Esophagus mucosa (tissue), 1 donor: ENCODE measurements around the gene CATSPERZ. TPM values are rescaled to one million over a fixed set of nuclear protein-coding genes. Genes with fewer than 3 reads are reported as not detected.
A peak's percentile ranks its signal among the peaks of the same experiment; 100 is the strongest.

Experiments used
- ATAC-seq: fragments of 200-7000 bp; cut with Tn5 transposase; one replicate; pipeline ENCODE4 v1.9.1; 2020
- total RNA-seq: library from RNA; stranded (reverse); gene quantifications from one replicate; pipeline ENCODE4 v1.2.4, GENCODE V29; 2023
- donor health status: DM: yes; HTN: yes; CAD: no.

Gene CATSPERZ, protein sequence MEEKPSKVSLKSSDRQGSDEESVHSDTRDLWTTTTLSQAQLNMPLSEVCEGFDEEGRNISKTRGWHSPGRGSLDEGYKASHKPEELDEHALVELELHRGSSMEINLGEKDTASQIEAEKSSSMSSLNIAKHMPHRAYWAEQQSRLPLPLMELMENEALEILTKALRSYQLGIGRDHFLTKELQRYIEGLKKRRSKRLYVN
- 1.3 TPM for total RNA-seq

- ATAC-seq: no peak
Measured at GRCh38 chr11:64299847-64300648, at the start of gene CATSPERZ. Gene CATSPERZ, plus strand, starts transcription at chr11:64300358. Its CDS starts 53 bp downstream, at chr11:64300411.

DNA sequence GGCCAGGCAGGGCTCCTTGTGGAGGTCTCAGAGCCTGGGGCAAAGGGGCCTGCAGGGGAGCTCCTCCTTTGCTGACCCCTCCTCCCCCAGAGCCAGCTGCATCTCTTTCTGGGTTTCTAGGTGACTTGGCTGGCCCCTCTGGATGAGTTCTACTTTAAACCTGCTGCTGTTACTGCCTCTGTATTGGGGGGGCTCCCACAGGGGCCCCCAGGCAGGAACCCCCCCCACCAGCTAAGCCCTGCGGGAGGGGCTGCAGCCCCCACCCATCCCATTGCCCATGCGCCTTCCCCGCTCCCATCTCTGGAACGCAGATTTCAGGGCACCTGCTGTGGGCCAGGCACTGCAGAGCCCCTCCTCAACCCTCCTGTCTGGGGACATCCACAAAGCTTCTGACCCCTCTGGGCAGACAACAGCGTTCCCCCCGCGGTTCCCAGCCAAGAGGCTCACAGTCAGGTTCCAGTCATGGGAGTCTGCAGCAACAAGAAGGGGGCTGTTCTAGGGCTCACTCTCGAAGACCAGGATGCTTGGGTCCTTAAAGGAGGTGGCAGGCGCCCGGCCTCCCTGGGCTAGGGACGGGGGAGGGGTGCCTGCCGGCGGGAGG, 49.6 kb upstream of the CATSPERZ start:
- ATAC-seq: no peak

- peak; percentile 61 for ATAC-seq
Measured at GRCh38 chr11:64251016-64251752, 49.0 kb upstream of the CATSPERZ start, which contains the start of gene PLCB3. Gene PLCB3, plus strand, starts transcription at chr11:64251530. Its CDS starts 120 bp downstream, at chr11:64251650.

DNA sequence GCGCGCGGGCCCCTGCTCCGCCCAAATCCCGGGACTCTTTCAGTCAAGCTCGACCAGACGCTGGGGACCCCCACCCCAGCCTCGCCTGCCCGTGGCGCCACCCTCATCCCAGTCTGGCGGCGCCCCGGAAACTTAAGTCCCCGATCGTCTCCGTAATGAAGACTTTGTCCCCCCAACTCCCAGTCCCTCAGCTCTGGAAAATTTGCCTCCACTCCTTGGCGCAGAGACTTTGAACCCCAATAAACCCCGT, 48.5 kb upstream of the CATSPERZ start:
- no peak for ATAC-seq

DNA sequence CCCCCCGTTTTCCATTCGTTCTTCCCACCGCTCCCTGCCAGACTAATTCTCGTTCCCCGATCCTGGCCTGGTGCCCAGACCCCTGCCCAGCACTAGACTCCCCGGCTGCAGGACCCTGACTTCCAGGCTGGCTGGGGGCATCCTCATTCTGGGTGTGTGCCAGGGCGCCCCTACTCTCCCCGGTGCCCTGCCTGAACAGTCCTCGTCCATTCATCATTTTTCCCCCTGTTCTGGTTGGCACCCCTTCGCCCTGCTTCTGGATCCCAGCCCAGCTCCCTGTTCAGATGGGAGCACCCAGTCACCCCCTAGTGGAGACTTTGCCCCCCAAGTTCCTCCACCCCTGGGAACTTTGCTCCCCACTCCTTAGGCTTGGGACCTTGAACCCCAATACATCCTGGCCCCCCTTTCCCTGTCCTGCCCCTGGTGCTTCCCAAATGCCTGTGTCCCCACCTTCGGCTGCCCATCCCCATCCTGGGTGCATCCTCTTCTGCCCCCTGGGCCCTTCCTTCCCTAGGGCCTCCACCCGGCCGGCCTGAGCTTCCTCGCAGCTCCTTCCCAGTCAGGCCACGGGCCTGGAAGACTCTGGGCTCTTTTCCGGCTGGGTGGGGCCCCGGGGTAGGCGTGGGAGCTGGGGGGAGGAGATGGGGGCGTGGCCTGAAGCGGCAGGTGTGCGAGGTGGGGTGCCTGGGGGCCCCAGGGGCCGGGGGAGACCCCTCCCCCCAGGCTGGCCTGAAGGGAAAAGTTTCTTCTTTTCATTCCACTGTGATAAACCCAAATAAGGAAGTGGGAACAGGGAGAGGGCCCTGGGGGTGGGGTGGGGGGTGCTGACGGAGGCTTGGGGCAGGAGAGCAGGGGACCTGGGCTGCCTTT, 47.9 kb upstream of the CATSPERZ start:
- peak; percentile 48 for ATAC-seq

DNA sequence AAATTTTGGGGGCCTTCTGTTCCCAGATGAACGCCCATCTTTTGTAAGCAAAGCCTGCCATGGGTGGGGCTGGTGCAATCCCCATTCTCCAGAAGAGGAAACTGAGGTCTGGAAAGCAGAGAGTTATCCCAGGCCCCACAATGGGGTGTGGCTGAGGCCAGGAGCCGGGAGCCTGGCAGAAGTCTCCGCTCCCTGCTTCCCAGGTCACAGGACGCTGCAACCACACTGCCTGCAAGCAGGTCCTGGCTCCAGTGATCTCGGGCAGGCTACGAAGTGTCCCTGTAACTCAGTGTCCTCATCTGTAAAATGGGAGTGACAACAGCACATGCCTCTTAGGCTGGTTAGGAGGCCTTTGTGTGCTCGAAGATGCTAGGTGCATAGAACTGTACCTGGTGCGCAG, 47.1 kb upstream of the CATSPERZ start:
- no peak for ATAC-seq

DNA sequence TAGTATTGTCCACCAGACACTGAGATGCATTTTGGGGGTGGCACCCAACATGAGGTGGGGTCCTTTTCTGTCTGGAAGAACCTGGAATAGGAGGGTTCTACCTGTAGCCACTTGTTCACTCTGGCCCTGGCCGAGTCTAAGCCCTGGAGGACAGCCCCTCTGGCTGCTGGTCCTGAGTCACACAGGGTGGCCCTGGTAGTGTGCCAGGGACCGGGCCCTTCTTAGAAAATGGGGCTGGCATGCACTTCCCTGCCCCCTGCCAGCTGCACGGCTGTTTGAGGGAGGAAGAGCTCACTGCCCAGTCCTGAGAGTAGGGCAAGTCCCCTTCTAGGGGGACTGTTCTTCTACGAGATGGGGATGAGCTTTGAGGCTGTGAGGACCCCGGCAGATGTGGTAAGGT, 46.7 kb upstream of the CATSPERZ start:
- ATAC-seq: no peak

- no peak for ATAC-seq
Measured at GRCh38 chr11:64254326-64254725, 45.8 kb upstream of the CATSPERZ start.

GRCh38 chr11:64255135-64256128, 44.7 kb upstream of the CATSPERZ start:
- ATAC-seq: no peak

- ATAC-seq: no peak
Measured at GRCh38 chr11:64256300-64256699, 43.9 kb upstream of the CATSPERZ start.

- no peak for ATAC-seq
Measured at GRCh38 chr11:64258356-64258755, 41.8 kb upstream of the CATSPERZ start.

DNA sequence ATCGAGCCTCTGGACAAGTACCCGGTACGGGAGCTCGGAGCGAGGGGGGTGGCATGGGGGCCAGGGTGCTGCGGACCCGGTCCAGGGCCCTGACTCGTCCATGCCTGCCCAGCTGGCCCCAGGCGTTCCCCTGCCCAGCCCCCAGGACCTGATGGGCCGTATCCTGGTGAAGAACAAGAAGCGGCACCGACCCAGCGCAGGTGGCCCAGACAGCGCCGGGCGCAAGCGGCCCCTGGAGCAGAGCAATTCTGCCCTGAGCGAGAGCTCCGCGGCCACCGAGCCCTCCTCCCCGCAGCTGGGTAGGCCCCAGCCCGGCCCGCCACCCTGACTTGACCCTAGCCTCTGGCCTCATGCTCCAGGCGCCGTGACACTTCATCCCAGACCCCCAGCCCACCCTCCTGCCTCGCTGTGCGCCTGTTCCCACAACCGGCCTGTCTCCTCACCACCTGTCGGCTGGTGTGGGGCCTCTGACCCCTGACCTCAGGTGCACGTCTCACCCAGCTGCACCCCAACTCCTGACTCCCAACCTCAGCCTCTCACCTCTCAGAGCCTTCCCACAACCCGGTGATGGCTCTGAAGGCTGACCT, 41.1 kb upstream of the CATSPERZ start:
- ATAC-seq: no peak

- ATAC-seq: no peak
Measured at GRCh38 chr11:64259533-64260067, 40.6 kb upstream of the CATSPERZ start.

DNA sequence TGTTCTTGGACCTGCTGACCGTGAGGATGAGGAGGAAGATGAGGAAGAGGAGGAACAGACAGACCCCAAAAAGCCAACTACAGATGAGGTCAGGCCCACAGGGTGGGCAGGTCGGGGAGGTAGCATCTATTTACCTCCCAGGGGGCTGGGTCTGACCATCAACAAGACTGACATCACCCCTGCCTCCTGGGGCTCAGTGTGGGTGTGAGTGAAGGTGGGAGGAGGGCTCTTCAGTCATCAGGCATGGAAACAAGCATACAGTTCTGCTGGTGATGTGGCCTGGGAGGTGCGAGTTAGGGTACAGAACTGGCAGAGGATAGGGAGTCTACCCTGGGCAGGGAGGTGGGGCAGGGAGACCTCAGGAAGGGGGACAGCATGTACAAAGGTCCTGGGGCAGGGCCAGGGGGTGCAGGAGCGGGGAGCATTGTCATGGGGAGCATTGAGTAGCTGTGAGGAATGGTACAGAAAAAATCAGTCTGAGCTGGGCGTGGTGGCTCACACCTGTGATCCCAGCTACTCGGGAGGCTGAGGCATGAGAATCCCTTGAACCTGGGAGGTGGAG, 39.9 kb upstream of the CATSPERZ start:
- no peak for ATAC-seq

DNA sequence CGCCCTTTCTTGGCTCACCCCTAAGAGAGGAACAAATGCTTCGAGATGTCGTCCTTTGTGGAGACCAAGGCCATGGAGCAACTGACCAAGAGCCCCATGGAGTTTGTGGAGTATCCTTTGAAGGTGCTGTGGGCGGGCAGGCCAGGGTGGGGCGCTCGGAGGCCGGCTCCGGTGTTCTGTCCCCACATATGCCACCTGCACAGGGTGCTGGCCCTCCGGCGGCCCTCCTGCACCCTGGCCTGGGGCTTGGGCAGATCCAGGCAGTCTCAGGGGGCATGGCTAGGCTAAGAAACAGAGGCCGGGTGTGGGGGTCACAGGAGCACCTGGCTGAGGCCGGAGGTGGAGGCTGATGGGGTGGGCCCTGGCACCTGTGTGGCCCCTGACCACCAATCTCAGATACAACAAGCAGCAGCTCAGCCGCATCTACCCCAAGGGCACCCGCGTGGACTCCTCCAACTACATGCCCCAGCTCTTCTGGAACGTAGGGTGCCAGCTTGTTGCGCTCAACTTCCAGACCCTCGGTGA, 38.5 kb upstream of the CATSPERZ start:
- ATAC-seq: no peak

DNA sequence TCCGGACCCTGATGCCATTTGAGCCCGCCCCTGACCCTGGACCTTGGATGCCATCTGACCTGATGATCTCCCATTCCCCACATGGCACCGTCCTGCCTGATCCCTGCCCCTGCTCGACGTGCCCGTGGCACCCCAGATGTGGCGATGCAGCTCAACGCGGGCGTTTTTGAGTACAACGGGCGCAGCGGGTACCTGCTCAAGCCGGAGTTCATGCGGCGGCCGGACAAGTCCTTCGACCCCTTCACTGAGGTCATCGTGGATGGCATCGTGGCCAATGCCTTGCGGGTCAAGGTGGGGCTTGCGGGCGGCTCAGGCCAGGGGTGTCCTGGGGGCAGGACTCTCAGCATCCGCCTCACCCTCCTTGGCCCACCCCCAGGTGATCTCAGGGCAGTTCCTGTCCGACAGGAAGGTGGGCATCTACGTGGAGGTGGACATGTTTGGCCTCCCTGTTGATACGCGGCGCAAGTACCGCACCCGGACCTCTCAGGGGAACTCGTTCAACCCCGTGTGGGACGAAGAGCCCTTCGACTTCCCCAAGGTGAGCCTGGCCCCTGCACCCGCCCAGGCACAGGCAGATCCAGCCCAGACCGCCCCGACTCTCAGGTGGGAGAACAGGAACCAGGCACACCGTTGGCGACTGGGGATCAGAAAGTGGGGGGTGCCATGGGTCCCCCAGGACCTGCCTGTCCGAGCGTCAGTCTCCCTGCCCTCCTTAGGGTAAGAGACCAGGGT, 37.7 kb upstream of the CATSPERZ start:
- ATAC-seq: no peak

DNA sequence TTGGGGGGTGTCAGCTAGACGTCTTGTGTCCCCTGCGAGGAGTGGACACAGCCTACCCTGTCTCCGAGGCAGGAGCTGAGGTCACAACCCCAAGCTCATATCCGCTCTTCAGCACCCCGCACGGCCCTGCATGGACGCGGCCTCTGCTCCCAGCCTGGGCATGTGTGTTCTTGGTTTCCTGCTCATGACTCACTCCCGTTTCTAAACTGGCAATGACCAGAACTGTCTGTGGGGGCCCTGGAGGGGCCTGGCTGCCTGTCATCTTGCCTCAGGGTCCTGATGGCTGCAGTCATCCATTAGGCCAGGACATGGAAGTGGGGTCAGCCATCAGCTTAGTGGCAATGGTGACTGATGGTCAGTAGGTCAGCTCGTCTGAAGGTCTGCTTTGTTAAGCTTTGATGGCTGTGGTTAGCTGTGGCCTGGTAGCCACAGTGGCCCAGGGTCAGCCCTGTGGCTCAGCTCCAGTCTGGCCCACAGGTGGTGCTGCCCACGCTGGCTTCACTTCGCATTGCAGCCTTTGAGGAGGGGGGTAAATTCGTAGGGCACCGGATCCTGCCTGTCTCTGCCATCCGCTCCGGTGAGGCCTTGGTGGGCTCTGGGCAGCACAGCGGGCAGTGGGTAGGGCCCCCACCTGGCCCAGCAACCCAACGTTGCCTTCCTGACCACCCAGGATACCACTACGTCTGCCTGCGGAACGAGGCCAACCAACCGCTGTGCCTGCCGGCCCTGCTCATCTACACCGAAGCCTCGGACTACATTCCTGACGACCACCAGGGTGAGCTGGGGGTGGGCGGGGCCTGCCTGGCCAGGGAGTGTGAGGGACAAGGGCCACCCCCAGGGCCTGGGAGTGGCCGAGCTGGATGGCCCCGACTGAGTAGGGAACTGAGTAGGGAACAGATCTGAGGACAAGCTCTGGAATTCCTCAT, 36.9 kb upstream of the CATSPERZ start:
- ATAC-seq: no peak

- ATAC-seq: no peak
Measured at GRCh38 chr11:64263947-64264317, 36.2 kb upstream of the CATSPERZ start.
